ENCODE measurements around the gene MEGF11. TPM values are rescaled to one million over a fixed set of nuclear protein-coding genes. Genes with fewer than 3 reads are reported as not detected.

Gene MEGF11
- polyA plus RNA-seq, 3 donors, result not detected

GRCh38 chr15:66164788-66165187 lies 88.8 kb downstream of the MEGF11 start:
- H3K4me1 Mint-ChIP-seq, result no peaks in the 10 kb centered on the region
- DNase-seq, result no peak
- peaks cover 0 to 2% (median 0%) of the 10 kb centered on the region in 7 donors for H3K9me3 Mint-ChIP-seq
- no peak for TF ChIP-seq CTCF (IDR thresholded peaks at IDR 0.05)
- no peaks in the 10 kb centered on the region for H3K4me1 ChIP-seq (ENCODE audit: control insufficient read depth in 1 of 2, insufficient read depth in 2 of 2, low read length in 2 of 2)
- peaks cover 5 to 8% (median 5%) of the 10 kb centered on the region in 3 donors for H3K27me3 Mint-ChIP-seq (ENCODE audit: low read depth in 3 of 3)
- H3K27ac ChIP-seq (ENCODE audit: low read depth in 1 of 2, low read length in 2 of 2), result no peak overlapping the region
- H3K27me3 ChIP-seq (ENCODE audit: control insufficient read depth in 2 of 2, insufficient read depth in 2 of 2, low read length in 2 of 2), result no peaks in the 10 kb centered on the region
- WGBS (ENCODE audit: insufficient coverage), result 91% methylated on average over 1 of the region's 4 CpGs
- H3K27ac Mint-ChIP-seq, result peak overlapping the region in 1 of 7 donors; percentile 15
- H2AFZ ChIP-seq (ENCODE audit: insufficient read depth, low read depth, low read length, poor library complexity, severe bottlenecking), result no peak overlapping the region
- intact Hi-C loops (cut with micrococcal nuclease), result no loop called here
- no peaks in the 10 kb centered on the region for H3K79me2 ChIP-seq (ENCODE audit: insufficient read depth, low read length)
- no peak overlapping the region for H3K4me3 ChIP-seq (replicated peaks in 1 of 3; ENCODE audit: low read depth in 2 of 3, low read length in 3 of 3)
- H3K4me2 ChIP-seq (replicated peaks; ENCODE audit: extremely low read depth, low read length, poor library complexity, severe bottlenecking), result no peak overlapping the region
- H3K36me3 Mint-ChIP-seq, result no peaks in the 10 kb centered on the region
- H4K20me1 ChIP-seq (ENCODE audit: insufficient read depth, low read length), result no peaks in the 10 kb centered on the region
- no peak overlapping the region for H3K9ac ChIP-seq (ENCODE audit: insufficient read depth, low read length, poor library complexity, severe bottlenecking)
- no peak overlapping the region for H3K4me3 Mint-ChIP-seq
- no peaks in the 10 kb centered on the region for H3K36me3 ChIP-seq (replicated peaks in 1 of 2; ENCODE audit: control insufficient read depth in 1 of 2, insufficient read depth in 2 of 2, low read length in 2 of 2)
- H3K9me3 ChIP-seq (replicated peaks in 1 of 2; ENCODE audit: control insufficient read depth in 1 of 2, insufficient read depth in 1 of 2, low read length in 2 of 2), result no peaks in the 10 kb centered on the region

- Mint-ChIP-seq H3K27ac (no peak overlapping the region), H3K4me3 (no peak overlapping the region), H3K9me3 (peaks cover 0 to 2% (median 0%) of the 10 kb centered on the region in 7 donors), H3K27me3 (ENCODE audit: low read depth in 3 of 3) (peaks cover 5 to 9% (median 8%) of the 10 kb centered on the region in 3 donors), H3K36me3 (no peaks in the 10 kb centered on the region), H3K4me1 (no peaks in the 10 kb centered on the region)
- TF ChIP-seq CTCF (IDR thresholded peaks at IDR 0.05), result no peak
- no peak overlapping the region for H3K27ac ChIP-seq (ENCODE audit: low read depth in 1 of 2, low read length in 2 of 2)
- H3K4me1 ChIP-seq (ENCODE audit: control insufficient read depth in 1 of 2, insufficient read depth in 2 of 2, low read length in 2 of 2), result no peaks in the 10 kb centered on the region
- H3K9me3 ChIP-seq (replicated peaks in 1 of 2; ENCODE audit: control insufficient read depth in 1 of 2, insufficient read depth in 1 of 2, low read length in 2 of 2), result no peaks in the 10 kb centered on the region
- H2AFZ ChIP-seq (ENCODE audit: insufficient read depth, low read depth, low read length, poor library complexity, severe bottlenecking), result no peak overlapping the region
- intact Hi-C loops (cut with micrococcal nuclease), result no loop called here
- no peaks in the 10 kb centered on the region for H3K79me2 ChIP-seq (ENCODE audit: insufficient read depth, low read length)
- H3K27me3 ChIP-seq (ENCODE audit: control insufficient read depth in 2 of 2, insufficient read depth in 2 of 2, low read length in 2 of 2), result no peaks in the 10 kb centered on the region
- H3K4me3 ChIP-seq (replicated peaks in 1 of 3; ENCODE audit: low read depth in 2 of 3, low read length in 3 of 3), result no peak overlapping the region
- H3K4me2 ChIP-seq (replicated peaks; ENCODE audit: extremely low read depth, low read length, poor library complexity, severe bottlenecking), result no peak overlapping the region
- H4K20me1 ChIP-seq (ENCODE audit: insufficient read depth, low read length), result no peaks in the 10 kb centered on the region
- H3K9ac ChIP-seq (ENCODE audit: insufficient read depth, low read length, poor library complexity, severe bottlenecking), result no peak overlapping the region
- 93% methylated on average over 4 of the region's 9 CpGs for WGBS (ENCODE audit: insufficient coverage)
- no peak for DNase-seq
- H3K36me3 ChIP-seq (replicated peaks in 1 of 2; ENCODE audit: control insufficient read depth in 1 of 2, insufficient read depth in 2 of 2, low read length in 2 of 2), result no peaks in the 10 kb centered on the region
Observed at GRCh38 chr15:66163553-66163952, 90.0 kb downstream of the MEGF11 start.
